Peyer's patch (tissue), 4 donors: Measurements from ENCODE around the gene C16orf96.

Source experiments
- CTCF ChIP-seq, 6 experiments: fragments of 450-650 bp in 4 of 6; fragments of 200-600 bp in 2 of 6; sonication (generic) in 1 of 6; IDR thresholded peaks; one replicate each; pipeline ENCODE4 v1.5.1; 2017 to 2019; ENCODE audit warnings: antibody characterized with exemption in 6 of 6, mild to moderate bottlenecking in 3 of 6, moderate library complexity in 1 of 6
- POLR2A ChIP-seq, 2 donors: fragments of 450-650 bp; IDR thresholded peaks; one replicate each; pipeline ENCODE4 v1.5.1; 2017; ENCODE audit warnings: antibody characterized with exemption in 2 of 2, mild to moderate bottlenecking in 2 of 2, moderate library complexity in 2 of 2

- TF ChIP-seq CTCF (IDR thresholded peaks at IDR 0.05) (no peak), POLR2A (IDR thresholded peaks at IDR 0.05) (no peak)
These were observed 24.3 kb upstream of the C16orf96 start for GRCh38 chr16:4531811-4532210.
